Measurements from ENCODE around the gene NSUN5.
"Not testable (repeated sequence)": the region's sequence is repeated elsewhere in the genome, so short reads cannot be mapped to it uniquely, and the experiment has no call there.

- TF ChIP-seq CTCF, POLR2A (IDR thresholded peaks at IDR 0.05): not testable (repeated sequence)
Observed at GRCh38 chr7:73299812-73300211, 8.8 kb downstream of the NSUN5 start.

Data from body of pancreas (tissue), 4 donors.